ENCODE data around the gene CENPI.

DNA sequence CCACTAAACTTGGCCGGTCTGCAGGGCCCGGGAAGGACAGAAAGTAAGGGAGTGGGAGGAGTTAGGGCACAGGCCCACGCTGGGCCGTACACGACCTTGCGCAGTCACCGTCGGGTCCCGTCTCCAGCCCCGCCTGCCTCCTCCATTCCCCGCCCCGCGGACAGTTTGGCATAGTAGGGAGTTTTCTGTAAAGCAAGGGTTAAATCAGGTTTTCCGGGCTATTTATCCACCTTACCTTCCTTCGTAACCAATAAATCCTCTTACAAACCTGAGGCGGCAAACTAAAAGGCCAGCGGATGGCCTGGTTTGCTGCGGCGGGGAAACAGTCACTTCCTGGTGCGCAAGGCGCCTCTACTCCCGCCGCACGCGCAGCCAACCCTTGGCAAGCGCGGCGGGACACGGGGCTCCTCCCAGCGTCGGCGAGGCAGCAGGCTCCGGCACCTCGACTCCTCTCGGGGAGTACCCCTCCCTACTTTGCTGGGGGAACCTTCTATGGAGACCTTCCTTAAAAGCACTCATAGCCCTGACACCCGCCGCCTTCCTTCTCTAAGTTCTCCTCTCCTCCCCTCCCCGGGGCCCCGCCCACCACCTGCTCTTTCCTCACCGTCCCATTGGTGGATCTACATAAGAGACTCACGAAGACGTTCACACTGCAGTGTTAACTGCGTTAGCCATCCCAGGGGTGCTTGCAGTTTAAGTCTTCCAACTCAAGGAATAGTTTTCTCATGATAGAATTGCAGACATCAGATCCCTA is 46.3 kb upstream of the CENPI start, which contains the start of gene TRMT2B:
- TF ChIP-seq, protein P1, sequence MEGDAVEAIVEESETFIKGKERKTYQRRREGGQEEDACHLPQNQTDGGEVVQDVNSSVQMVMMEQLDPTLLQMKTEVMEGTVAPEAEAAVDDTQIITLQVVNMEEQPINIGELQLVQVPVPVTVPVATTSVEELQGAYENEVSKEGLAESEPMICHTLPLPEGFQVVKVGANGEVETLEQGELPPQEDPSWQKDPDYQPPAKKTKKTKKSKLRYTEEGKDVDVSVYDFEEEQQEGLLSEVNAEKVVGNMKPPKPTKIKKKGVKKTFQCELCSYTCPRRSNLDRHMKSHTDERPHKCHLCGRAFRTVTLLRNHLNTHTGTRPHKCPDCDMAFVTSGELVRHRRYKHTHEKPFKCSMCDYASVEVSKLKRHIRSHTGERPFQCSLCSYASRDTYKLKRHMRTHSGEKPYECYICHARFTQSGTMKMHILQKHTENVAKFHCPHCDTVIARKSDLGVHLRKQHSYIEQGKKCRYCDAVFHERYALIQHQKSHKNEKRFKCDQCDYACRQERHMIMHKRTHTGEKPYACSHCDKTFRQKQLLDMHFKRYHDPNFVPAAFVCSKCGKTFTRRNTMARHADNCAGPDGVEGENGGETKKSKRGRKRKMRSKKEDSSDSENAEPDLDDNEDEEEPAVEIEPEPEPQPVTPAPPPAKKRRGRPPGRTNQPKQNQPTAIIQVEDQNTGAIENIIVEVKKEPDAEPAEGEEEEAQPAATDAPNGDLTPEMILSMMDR (IDR thresholded peaks at IDR 0.05 in 8 of 11, conservative IDR thresholded peaks at IDR 0.05 in 3 of 11) = no peak
- TF ChIP-seq POLR2AphosphoS5 (IDR thresholded peaks at IDR 0.05) = peak; percentile 70 to 87 (median 80)

Data from spleen (tissue), 7 donors.